Middle frontal gyrus (tissue), 1 donor: ENCODE results near the gene CYB561D2.

Experiments
- DNase-seq: peaks from one replicate; pipeline ENCODE4 v3.0.0-alpha.2; 2015; ENCODE audit warnings: low spot score; ENCODE audit errors: extremely low spot score

CYB561D2 gene

DNA sequence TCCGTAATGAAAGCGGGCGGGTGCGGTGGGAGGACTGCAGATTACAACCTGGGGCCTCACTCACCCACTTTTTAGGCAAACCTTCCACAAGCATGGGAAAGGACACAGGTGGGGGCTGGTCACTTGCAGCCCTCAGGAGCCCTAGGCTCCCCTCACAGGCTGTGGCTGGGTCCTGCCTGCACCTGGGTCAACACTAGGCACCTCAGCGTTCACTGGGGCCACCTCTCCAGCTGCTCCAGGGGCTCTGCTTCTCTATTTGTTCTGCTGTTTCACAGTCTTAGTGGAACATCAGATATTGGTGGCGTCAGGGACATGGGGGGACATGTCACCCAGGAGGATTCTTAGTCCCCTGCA is 38.7 kb downstream of the CYB561D2 start:
- DNase-seq: no peak

DNA sequence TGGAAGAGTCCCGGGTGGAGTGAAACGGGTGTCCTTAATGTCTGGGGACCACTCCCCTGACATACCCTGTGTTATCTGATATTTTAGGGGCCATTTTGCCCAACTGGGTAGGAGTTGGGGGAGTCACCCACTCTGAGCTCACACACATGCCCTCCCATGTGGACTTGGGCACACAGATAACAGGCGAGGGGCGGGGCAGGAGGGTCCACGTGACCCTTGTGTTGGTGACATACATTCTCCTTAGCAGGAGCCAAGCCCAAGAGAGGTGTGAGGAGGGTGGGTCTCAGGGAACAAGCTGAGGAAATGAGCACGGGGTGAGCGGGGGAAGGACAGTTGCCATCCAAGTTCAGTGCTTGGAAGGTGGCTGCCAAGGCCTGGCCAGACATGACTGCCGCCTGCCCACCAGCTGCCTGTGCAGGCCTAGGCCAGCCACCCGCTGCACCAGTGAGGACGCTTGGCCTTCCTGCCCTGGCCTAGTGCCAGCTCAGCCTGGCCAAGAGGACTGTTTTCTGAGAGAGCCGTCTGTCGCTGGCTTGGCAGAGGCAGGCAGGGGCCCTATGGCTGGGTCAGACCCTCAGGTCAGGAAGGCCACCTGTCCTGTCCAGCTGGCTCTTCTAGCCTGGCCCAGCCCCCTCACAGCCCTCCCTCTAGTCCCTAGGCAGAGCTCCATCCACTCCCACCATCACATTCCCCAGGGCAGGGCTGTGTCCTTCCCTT is 40.0 kb downstream of the CYB561D2 start:
- no peak for DNase-seq

DNA sequence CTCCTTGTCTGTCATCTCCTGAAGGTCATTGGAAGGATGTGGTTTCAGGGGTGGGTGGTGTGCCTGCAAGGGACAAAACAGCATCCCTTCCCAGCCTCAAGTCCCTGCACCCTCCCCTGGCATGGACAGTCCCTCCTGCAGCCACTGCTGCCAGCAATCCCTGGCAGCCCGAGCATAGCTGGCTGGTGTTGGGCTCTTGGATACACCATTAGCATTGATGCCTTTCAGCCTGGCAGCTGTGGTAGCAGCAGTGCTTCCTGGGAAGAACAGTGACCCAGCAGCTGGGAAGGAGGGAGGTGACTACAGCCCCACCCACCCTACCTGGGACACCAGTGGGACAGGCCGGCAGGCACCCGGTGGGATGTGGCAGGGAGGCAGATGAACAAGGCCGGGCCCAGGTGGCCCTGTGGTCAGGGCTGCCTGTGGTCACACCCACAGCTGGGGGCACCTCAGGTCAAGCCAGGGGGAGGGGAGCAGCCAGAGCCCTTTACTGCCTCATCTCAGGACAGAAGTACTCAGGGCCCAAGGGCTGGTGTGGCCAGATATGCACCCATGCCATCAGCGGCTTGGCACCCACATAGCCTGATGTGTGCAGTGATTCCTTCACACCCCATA is 41.5 kb downstream of the CYB561D2 start:
- DNase-seq: no peak

DNA sequence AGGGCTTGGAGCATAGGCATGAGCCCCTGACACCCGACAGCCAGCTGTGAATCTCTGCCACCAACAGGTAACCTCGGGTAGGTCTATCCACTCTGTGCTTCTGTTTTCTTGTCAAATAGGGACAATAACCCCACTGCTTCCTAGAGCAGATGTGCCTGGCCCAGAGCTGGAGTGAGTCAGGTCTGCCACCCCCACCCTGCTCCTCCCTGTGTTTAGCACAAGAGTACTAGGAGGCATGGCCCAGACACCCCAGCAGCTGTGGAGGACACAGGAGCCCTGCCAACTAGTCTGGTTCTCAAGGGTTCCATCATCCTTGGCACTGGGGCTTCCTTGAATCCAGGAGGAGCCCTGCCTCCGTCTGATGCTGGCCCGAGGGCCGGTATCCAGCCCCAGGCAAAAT is 42.4 kb downstream of the CYB561D2 start:
- no peak for DNase-seq

- no peak for DNase-seq
Measured at GRCh38 chr3:50395070-50395860, 44.6 kb downstream of the CYB561D2 start.

DNA sequence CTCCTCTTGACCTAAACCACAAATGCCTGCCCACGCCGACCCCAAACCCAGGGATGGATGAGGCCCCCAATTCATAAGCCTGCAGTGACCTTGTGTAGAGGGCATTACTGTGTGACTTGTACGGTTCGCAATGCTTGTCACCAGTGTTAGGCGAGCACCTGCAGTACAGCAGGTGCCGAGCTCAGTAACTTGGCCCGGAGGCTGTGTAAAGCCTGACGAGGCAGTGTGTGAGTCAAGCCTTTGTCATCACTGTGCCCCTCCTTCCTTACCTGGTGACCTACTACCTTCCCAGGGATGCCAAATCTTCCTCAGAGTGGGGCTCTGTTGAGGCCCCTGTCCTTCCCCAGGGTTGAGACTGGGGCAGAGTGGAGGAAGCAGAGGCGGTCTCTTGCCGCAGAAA is 45.8 kb downstream of the CYB561D2 start:
- no peak for DNase-seq

DNA sequence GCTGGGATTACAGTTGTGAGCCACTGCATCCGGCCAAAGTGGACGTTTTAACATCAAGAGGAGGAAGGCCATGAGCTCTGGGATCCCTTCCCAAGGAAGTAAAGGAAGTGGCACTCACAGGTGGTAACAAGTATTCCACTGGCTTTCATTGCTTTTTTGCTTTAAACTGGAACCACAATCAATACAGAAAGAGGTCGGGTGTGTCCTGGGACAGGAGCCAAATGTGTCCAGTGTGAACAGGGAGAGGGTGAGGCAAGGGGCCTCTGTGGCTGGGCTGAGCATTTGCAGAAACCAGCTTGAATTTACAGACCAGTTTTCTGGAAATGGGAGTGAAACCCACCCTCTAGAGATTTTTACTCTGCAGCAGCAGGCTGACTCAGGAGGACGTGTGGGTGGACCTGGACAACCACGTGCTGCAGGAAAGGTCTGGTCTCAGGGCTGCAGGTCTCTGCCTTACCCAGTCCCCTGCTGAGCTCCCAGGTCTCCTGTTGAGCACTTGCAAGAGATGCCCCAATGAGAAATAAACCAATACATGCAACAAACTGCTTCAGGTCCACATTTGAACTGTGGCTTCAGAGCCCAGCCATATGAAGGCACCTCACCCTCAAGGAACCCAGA is 51.4 kb downstream of the CYB561D2 start:
- no peak for DNase-seq
